Embryonic facial prominence (tissue), 1 donor: ENCODE data around the gene ELK4.

Experiments used
- DNase-seq: peaks from one replicate; pipeline ENCODE4 v3.0.0-alpha.2; 2016; ENCODE audit errors: extremely low spot score

Gene ELK4, protein sequence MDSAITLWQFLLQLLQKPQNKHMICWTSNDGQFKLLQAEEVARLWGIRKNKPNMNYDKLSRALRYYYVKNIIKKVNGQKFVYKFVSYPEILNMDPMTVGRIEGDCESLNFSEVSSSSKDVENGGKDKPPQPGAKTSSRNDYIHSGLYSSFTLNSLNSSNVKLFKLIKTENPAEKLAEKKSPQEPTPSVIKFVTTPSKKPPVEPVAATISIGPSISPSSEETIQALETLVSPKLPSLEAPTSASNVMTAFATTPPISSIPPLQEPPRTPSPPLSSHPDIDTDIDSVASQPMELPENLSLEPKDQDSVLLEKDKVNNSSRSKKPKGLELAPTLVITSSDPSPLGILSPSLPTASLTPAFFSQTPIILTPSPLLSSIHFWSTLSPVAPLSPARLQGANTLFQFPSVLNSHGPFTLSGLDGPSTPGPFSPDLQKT

DNA sequence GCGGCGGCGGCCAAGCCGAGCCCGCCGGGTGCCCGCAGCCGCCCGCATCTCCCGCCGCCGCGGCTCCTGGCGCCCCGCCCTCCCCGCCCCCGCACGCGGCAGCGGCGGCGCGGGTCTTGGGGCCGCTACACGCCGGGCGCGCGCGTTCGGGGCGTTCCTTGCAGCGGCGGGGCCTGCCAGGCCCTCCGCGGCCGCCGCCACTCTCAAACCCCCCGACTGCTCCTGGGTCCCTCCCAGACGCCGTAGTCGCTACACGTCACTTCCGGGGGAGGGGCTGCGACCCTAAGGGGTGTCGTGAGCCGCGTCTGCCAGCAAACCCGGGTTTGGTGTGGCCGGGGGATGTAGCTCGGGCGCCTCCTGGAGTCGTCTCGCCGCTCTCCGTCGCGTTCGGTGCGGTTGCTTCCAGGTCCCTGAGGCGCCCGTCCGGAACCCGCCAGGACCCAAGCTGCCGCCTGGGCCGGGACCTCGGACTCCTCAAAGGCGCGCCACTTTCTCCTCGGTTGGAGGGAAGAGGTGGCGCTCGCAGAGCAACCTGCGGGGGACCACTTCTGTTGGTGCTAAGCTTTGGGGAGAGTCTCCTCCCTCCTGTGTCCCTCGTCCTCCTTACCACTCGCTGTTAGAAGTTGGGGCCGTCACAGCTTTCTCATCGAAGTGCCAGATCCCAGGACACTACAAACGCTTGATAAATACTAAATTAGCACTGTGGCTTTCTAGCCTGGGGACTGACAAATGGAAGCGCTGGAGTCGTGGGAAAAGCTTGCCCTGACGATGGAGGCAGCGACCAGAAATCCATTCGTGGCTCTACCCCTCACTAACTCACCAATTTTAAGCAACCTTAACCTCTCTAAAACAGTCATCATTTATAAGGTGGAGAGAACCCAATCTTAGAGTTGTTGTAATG, at the start of gene ELK4:
Gene ELK4, minus strand, starts transcription at position 244 of the 901 bp plus-strand sequence. CDS start 8,129 bp downstream, outside the sequence.
- DNase-seq = peak; percentile 97

DNA sequence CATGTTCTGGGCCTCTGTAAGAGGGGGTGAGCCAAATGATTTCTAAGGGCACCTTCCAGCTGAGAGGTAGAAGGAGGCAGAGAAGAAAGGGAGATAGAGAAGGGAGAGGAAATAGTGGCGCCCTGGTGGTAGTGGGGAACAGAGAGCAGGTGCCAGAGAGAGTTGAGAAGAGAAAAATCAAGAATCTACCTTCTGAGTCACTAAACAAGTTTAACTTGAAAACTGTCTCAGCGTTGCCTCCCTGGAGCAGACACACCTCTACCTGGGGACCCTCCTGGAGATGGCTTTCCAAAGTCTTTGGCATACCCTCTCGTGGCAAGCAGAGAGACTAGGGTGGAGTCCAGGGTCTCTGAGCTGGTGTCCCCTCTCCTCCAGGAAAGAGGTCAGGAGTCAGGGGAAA, 49.6 kb upstream of the ELK4 start:
- DNase-seq = no peak

DNA sequence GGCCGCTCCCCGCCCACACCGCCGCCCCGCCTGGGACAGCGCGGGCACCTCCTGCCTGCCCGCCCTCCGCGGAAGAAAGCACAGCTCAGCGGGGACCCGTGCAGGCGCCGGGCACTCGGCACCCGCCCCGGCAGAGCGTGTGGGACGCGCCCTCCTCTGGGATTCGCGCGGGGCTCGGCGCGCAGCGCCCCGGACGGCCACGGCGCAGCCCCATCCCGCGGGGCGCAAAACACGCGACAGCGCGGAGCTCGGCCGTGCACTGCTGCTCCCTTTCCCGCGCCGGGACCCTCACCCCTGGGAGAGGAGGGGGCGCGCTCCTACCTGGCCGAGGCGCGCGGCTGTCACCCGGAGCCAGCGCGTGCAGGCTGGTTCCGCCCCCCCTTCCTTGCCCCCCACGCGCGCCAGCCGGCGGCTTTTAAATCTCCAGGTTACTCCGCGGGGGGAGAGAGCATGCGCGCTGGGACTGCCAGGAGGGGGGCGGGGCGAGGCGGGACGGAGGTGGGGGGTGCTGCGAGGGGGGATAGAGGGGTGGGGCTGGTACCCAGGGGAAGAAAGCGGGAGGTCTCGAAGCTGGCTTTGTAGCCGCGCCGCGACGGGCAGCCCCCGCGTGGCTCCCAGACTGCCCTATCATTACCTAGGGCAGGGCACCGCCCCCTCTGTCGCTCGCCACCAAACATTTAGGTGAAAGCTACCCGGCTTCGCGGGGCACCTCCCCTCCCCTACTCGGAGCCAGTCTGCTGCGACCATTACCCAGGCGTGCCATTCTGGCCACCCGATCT, 48.5 kb upstream of the ELK4 start, which contains the start of gene SLC45A3:
Gene SLC45A3, minus strand, starts transcription at position 437 of the 779 bp plus-strand sequence. CDS start 15,853 bp downstream, outside the sequence.
- DNase-seq = no peak

DNA sequence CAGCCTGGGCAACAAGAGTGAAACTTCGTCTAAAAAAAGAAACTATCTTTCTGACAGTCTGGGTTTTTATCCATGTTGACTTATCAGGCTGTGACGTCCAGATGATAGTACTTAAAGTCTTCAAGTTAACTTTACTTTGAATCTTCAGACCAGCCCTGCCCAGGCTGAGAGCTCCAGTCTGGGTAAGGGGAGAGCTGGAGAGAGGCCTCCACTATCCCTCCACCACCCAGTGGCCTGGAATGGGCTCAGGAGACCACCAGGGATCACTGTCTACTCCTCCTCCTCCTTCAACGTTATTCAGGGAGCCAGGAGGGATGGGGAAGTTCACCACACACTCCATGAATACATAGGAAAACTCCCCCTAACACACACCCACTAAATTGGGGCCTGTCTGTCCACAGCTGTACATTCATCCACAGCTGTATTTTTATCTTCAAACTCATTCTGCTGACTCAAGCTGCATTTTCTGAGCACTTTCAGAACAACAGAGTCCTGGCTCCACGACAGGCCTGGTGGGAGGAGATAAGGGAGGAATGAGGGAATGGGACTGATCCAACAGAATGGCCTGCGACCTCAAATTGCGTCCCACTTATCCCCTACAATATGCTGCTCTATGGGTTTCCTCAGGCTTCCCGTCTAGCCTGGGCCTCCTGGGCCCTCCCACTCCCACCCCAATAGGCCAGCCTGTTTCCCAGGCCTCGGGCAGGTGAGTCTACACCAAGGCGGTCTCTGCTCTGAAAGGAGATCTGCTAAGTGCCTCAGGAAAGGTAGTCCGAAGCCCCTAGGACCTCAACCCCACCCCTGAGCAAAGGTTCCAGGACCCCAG, 46.7 kb upstream of the ELK4 start:
- DNase-seq = no peak

DNA sequence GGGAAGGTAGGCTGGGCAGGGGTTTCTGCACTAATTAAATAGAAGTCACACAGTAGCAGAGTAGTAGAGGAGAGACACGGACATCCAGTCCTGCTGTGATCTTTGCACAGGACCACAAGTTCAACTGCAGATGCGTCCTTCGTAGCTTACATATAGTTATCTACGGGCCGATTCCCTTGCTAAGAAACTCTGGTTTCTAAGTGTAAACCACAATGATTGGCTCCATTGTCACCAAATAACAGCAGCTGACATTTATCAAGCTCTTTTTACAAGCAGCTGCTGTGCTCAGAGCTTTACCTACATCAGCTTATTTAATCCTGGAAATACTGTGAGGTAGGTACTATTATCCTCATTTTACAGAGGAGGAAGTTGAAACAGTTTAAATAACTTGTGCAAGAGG, 45.4 kb upstream of the ELK4 start:
- DNase-seq = no peak

DNA sequence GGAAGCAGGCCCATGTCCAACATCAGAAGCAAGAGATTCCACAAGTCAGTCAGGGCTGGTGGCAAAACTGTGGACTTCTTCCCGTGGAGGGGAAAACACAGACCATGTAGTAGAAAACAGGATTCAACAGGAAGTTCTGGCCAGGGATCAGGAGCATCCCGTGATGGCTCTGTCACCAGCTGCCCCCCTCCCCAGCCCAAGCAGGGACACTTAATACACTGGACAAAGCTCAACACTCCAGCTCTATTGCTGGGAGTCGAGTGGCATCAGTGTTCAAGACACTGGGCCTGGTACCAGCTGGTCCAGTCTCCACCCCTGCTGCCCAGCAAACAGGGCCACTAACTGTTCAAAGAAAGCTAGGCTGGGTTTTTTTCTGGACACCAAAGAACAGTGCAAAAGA, 44.8 kb upstream of the ELK4 start:
- no peak for DNase-seq

DNA sequence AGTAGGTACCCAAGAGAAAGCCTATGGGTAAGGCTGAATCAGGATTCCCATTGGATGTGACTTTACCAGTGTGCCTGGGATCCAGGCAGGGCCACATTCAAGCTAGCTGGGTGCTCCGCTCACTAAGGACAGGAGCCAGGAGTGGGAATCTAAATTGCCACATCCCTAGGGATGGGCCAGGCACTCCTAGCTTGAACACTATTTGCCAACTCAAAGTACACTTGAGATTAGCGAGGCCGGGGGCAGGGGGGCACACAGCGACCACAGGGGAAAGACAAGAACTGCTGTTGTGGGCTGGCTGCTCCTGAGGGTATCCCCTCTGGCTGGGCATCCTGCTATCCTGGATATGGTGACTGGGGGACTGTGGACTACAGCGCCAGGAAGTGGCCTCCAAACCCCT, 44.2 kb upstream of the ELK4 start:
- DNase-seq = no peak

DNA sequence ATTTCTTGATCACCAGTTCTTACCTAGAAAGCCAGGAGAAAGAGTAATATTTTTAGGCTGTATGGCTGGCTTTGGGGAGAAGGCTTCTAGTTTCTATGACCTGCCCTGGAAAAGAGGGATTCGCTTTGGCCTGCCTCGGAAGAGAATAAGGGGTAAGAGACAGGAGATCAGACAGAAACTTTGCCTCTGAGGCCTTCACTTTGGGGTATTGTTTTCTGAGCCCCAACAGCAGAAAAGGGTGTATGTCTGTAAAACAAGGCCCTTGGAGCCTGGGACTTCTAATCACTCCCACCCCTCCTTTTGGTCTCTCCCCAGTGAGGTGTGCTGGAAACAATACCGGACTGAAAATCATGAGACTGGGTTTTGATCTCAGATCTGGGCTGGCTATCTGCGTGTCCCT, 43.4 kb upstream of the ELK4 start:
- no peak for DNase-seq

DNA sequence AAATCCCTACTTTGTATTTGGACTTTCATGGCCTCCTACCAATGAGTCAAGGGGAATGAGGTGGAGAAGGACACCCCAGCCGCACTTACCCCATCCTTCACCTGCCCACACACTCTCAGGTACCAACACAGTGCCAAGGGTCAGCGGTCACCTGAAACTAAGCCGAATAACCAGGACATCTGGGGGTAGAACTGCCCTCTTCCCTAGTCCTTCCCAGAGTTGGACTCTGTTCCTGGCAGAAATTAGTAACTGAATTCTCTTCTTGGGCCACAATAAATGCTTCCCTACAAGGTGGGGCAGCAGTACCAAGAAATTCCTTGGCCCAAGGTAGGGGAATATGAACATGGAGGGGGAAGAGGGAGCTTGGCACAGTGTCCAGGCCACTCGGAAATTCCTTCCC, 41.2 kb upstream of the ELK4 start:
- no peak for DNase-seq

DNA sequence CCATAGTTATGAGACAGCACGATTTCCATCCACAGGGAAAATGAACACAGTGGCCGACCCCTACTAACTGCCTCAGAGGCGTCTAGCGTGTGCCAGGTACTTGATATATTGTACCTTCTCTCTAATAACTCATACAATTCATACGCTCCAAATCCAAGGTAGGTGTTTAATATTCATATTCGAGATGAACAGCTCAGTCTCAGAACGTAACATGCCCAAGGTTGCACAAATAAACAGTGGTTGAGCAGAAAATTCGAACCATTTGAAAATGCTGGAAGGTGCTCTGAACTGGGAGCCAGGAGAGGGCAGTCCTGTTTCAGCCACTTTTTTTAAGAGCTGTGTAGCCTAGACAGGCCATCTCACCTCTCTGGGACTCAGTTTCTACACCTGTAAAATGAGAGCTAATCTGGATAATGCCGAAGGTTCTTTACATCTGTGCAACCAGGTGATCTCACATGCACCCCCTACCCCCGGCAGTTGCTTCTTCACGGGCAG, 40.6 kb upstream of the ELK4 start:
- DNase-seq = no peak

DNA sequence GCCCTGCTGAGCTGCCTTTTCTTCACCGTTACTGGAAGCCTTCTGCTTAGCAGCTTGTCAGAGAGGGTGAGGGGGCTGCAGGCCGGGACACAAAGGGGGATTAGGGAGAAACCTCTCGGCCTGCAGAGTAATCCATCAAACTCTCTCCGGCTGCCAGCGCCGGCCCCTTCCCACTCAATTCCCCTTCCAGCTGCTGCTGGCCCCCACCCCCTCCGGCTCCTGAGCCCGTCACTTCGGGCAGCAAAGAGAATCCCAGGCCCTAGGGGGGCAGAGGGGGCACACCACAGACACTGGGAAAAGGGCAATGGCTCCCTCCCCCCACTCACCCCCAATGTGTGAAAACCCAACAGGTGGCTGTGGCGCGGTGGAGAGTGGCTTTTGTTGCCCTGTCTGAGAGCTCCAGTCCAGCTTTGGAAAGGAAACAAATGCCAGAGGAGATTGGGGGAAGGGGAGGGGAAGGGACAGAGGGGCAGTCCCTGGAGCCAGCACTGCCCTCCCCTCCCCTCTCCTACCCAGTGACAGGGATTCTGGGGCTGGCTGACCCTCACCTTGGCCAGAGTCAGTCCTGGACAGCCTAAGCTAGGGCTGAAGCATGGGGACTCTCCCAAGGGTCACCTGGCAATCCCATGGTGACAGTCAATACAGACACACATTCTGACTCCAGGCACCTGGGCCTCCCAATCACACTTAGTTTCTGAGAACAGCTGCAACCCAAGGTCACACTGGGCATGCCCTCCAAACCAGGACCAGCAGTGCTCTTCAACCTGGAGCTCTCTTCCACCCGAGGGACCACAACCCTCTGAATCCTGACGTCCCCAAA, 39.0 kb upstream of the ELK4 start:
- DNase-seq = no peak

DNA sequence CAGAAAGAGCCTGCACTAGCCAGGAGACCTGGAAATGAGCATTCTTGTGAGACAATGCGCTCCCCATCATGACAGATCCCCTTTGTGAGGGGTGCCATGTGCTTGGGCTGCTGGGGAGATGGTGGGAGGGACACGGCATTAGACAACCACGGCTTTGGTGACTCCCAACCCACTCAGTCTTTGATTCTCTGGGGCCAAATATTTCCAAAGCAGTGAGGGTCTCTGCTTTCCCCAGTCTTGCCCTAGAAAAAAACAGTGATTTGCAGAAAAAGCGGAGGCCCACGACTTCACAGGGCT, 38.3 kb upstream of the ELK4 start:
- DNase-seq = no peak

DNA sequence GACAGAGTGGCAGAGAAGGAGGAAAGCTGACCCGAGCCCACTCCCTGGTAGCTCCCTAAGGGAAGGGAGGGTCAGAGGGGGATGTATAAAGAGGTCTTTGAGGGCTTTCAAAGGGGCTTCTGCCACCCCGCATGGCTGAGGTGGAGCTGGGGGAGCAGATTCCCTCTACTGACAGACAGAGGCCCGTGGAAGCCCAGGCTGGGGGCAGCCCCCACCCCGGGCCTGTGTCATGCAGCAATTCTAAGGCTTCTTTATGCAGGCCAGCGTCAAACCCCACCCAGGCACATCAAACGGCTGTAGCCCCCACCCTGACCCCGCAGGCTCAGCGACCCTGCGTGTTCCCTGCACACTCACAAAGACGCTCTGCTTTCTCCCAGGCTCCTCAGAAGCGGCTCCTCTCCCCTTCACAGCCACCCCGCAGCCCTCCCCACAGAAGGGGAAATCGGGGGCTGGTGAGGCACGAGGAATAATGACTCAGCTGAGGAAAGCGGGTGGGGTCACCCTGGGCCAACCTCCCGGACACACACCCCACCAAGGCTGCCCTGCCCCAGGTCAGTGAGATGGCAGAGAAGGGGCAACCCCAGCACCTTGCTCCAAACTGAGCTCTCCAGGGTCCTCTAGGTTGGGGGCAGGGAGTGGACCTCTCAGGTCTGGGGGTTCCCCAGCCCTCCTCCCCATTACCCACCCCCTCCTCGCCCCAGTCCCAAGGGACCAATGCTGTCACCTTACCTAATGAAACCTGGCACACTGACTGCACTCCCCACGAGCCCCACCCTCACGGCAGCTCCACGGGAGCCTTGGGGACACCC, 37.7 kb upstream of the ELK4 start:
- DNase-seq = no peak

DNA sequence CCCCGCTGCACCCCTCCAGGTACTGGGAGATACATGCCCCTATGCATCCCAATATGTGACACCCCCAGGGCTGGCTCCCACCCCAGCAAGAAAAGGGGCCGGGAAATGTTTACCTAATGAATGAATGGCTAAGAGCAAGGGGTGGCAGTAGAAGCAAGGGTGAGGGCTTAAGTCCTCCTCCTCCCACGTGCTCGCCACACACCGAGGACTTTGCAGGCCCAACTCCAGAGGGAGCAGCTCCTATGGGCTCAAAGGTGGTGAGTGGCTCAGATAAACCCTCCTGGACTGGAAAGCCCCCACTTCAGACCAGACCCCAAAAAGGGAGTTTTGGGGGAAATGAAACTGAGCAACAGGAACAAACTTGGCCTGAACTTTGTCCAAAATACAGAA, 37.1 kb upstream of the ELK4 start:
- no peak for DNase-seq

DNA sequence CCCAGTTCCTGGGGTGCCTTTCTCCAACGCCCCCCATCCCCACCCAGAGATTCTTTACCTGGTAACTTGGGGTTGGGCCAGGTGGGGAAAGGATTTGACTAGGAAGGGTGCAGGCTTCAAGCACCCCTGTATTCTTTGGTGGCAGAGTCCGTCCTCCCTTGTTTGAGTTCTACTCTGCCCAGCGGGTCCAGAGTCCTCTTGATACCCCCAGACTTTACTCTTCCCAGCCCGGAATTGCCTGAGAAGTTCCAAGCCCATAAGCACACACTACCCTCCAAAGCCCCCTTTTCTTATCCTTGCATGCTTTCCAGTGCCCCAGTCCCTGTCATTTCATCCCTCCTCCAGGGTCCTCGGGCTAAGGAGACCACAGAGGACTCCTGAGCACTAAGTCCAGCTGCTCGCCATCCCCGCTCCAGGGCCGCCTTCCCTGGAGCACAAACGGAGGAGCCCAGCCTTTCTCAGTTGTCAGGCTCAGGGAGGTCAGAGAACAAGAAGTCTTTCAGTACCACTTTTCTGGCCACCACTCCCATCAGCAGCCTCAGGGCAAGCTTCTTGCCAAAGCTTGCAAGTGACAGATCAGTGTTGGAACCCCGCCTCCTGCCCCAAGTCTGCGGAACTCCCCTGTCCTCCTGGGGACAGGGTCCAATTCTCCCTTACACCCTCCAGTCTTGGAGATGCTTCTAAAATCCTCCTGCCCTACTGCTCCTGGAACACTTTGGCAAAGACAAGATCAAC, 36.3 kb upstream of the ELK4 start:
- DNase-seq = no peak

DNA sequence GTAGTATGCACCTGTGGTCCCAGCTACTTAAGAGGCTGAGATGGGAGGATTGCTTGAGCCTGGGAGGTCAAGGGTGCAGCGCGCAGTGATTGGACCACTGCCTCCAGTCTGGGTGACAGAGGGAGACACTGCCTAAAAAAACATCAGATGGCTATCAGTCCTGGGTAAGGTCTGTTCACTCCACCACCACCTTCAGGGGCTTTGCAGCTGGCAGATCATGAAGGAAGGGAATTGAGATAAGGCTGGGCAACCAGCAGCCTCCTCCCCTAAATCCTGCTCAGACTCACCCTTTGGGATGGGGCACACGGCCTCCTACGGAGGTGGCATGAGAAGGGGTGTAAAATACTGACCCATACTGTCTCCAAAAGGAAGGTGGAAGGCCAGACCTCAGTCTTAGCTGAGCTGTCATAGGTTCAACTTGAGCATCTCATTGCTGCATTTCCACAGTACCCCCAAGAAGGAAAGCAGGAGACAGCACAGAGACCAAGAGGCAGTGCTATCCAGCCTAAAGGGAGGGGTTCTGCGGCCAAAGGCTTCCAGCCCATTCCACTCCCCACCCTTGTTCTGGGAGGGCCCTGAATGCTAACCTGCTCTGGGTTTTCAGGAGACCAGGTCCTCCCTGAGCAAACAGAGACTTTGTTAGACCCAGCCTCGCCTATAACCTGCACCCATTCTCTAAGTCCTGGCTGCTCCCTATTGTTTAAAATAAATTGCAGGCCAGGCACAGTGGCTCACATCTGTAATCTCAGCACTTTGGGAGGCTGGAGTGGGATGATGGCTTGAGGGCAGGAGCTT, 34.8 kb upstream of the ELK4 start:
- DNase-seq = no peak

DNA sequence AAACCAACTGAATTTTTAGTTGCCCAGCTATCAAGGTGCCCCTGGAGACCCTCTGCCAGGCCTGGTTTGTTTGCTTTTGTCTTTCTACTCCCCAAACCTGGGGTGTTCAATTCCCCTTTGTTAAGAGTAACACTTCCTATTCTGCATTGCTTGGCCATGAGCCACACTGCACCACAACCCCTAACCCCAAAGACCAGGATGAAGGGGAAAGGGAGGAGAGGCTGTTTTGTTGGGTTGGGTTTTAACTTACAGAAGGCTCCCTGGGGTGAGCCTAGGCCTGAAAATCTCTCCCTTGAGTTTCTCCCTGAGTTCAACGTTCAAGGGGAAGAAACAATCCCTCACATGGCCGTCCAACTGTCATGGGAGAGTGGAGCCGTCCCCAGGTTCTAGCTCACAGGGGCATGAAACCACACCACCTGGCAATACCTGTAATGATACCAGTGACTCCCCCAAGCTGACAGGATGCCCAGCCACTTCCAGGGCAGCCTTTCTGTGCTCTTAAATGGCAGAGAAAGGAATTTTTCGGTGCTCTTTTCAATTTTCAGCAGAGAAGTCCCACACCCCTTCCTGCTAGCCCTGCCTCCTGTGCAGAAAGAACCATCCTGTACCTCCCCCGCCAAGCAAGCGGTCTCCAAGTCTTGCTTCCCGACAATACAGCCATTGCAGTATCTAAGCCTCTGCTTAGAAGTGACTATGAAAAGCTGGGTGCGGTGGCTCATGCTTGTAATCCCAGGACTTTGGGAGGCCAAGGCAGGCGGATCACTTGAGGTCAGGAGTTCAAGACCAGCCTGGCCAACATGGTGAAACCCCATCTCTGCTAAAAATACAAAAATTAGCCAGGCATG, 33.6 kb upstream of the ELK4 start:
- no peak for DNase-seq
